GM12891 (cell line): ENCODE data around the gene DUOX2.
"Not testable (repeated sequence)": the region's sequence is repeated elsewhere in the genome, so short reads cannot be mapped to it uniquely, and the experiment has no call there.

Experiments used
- DNase-seq: peaks from one replicate; pipeline ENCODE4 v3.0.0; 2011; ENCODE audit warnings: low spot score; ENCODE audit not compliant: insufficient read length
- FAIRE-seq: peaks from 2 replicates; lab custom pipeline; 2011; peaks lifted over from hg19 to GRCh38; lab: Jason Lieb, UNC
- PAX5 ChIP-seq: IDR thresholded peaks from 2 replicates; pipeline ENCODE4 v1.6.1; 2011; ENCODE audit warnings: low read length, moderate library complexity, mild to moderate bottlenecking; ENCODE audit not compliant: insufficient read depth, severe bottlenecking
- POLR2A ChIP-seq: IDR thresholded peaks from 2 replicates; pipeline ENCODE4 v1.6.1; 2011; ENCODE audit warnings: low read depth, low read length, control low read depth
- POLR2AphosphoS5 ChIP-seq: IDR thresholded peaks from 2 replicates; pipeline ENCODE4 v1.6.1; 2011; ENCODE audit warnings: low read depth, low read length, control low read depth
- POU2F2 ChIP-seq: IDR thresholded peaks from 2 replicates; pipeline ENCODE4 v1.6.1; 2011; ENCODE audit warnings: low read depth, mild to moderate bottlenecking, control low read depth, low read length, moderate library complexity
- SPI1 ChIP-seq: IDR thresholded peaks from 2 replicates; pipeline ENCODE4 v1.6.1; 2011; ENCODE audit warnings: low read depth, low read length, control low read depth
- TAF1 ChIP-seq: IDR thresholded peaks from 2 replicates; pipeline ENCODE4 v1.6.1; 2011; ENCODE audit warnings: low read depth, low read length, control low read depth

DUOX2 gene

DNA sequence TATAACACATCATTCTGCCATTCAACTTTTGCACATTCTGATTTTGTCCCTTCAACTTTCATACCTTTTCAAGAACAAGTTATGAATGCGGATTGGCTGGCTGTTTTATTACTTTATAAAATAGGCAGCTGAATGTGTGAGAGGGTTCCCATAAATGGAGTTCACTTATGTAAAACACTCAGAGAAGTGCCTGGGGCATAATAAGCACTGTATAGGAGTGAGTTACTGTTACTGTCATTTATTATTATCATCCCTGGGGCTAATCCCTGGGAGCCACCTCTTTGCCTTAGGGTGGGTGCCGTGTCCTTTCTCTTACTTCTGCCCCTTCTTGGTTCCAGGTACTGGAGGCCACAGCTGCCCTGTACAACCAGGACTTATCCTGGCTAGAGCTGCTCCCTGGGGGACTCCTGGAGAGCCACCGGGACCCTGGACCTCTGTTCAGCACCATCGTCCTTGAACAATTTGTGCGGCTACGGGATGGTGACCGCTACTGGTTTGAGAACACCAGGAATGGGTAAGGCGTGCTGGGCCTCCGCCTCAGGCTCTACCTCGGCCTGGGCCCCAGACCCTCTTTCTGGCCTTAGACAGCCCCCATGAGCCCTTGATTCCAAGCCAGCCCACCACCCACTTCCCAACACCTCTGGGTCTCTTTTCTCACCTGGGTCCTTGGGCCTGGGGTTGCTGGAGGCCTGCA, 26.7 kb upstream of the DUOX2 start:
- TF ChIP-seq TAF1 (no peak), PAX5 (no peak), SPI1 (no peak), POU2F2 (no peak), POLR2AphosphoS5 (no peak), POLR2A (no peak)
- DNase-seq (no peak), FAIRE-seq (no peak)

DNA sequence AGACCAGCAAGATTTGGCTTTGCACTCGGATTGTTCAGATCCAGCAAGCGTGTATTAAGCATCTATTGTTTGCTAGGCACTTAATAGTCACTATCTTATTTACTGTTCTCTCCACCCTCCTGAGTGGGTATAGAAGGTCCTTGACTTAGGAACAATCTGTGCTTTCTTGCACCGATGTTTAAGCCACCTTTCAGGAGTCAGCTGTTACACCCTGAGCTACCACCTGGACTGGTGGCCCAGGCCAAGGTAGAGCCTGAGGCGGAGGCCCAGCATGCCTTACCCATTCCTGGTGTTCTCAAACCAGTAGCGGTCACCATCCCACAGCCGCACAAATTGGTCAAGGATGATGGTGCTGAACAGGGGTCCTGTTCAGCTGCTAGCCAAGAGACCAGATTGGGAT, 25.8 kb upstream of the DUOX2 start:
- DNase-seq (no peak), FAIRE-seq (no peak)
- TF ChIP-seq SPI1 (no peak), TAF1 (no peak), PAX5 (no peak), POLR2AphosphoS5 (no peak), POU2F2 (no peak), POLR2A (no peak)

DNA sequence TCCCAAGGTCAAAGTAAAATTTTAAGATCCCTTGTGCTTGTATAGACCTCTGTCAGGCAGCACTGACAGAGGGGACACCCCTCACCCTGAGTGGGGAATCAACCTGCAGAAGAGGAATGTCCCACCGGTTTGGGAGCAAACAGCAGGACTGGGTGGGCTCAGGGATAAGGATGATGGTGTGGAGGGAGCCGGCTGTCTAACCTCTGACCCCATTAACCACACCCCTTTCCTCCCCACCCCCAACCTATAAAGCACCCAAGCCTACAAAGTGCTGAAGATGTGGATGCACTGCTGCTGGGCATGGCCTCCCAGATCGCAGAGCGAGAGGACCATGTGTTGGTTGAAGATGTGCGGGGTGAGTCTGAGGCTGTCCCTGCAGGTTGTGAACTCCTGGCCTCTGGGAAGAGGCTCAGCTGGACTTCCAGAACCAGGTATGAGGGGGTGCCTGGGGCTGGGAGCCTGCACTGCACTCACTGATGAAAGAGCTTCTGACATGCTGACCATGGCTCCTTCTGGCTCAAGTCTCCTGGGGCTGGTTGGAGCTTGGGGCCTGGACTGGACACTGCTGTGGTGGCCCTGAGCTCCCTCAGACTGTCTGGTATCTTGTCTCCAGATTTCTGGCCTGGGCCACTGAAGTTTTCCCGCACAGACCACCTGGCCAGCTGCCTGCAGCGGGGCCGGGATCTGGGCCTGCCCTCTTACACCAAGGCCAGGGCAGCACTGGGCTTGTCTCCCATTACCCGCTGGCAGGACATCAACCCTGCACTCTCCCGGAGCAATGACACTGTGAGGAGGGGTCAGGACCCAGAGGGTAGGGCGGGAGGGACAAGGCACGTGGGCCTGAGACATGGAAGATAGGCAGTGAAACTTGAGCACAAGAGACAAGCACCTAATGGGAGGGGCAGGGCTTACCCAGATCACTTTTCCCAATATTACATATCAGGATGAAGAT, 25.1 kb upstream of the DUOX2 start:
- DNase-seq (no peak), FAIRE-seq (no peak)
- no peak for TF ChIP-seq SPI1
- TF ChIP-seq TAF1 = no peak
- no peak for TF ChIP-seq POLR2AphosphoS5
- TF ChIP-seq PAX5 = no peak
- no peak for TF ChIP-seq POLR2A
- no peak for TF ChIP-seq POU2F2

DNA sequence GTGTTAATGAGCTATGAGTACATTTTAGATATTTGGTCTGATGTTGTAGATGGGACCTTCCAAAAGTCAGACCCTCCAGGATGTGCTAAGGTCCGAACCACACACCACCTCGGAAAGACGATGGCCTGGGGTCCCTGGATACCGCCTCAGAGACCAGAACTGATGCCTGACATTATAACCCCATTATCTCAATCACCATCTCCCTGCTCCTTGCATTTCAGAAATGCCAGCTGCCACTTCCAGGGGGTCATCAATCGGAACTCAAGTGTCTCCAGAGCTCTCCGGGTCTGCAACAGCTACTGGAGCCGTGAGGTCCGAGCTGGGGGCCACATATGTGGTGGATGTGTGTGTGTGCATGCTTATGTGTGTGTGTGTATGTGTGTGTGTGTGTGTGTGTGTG, 23.7 kb upstream of the DUOX2 start:
- no peak for FAIRE-seq
- TF ChIP-seq PAX5 (no peak), POLR2A (no peak), POU2F2 (no peak), TAF1 (no peak), SPI1 (no peak), POLR2AphosphoS5 (no peak)

DNA sequence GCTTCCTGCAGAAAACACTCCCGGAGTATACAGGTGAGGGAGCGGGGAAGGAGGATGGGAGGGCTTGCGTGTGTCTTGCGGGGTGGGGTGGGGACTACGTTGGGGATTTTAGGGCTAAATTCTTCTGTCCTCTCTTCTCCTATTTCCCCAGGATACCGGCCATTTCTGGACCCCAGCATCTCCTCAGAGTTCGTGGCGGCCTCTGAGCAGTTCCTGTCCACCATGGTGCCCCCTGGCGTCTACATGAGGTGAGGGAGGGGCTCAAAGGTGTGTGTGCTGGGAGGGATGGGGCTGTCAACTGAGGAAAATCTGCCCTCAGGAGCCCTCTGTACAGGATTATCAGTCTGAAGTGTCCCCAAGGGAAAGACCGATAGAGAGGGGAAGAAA, 22.4 kb upstream of the DUOX2 start:
- DNase-seq (no peak), FAIRE-seq (no peak)
- TF ChIP-seq POU2F2 (no peak), POLR2AphosphoS5 (no peak), POLR2A (no peak), SPI1 (no peak), PAX5 (no peak), TAF1 (no peak)

More for the DNA sequence above, 23.7 kb upstream of the DUOX2 start:
- DNase-seq = no peak

DNA sequence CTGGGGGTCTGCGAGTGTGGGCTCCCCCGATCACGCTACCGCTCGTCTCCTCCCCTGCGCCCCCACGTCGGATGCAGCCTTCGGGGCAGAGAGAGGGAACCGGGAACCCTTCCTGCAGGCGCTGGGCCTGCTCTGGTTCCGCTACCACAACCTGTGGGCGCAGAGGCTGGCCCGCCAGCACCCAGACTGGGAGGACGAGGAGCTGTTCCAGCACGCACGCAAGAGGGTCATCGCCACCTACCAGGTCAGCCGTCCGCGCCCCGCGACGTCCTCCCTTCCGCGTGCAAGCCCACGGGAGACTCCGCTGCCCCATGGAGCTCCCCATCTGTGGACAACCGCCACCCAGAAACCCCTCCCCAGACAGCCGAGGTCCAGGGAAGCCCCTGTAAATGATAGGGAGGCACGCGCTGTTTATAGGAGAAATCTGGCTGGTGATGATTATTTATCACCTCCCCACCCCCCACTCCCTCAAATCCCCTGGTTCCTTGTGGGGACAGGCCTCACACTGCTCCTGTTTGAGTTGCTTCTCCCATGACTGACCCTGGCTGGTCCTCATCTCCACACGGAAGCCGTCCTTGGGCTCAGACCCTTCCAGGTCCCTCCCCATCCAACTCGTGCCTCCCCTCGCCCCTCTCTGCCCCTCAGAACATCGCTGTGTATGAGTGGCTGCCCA, 21.9 kb upstream of the DUOX2 start:
- FAIRE-seq = peak; percentile 62

DNA sequence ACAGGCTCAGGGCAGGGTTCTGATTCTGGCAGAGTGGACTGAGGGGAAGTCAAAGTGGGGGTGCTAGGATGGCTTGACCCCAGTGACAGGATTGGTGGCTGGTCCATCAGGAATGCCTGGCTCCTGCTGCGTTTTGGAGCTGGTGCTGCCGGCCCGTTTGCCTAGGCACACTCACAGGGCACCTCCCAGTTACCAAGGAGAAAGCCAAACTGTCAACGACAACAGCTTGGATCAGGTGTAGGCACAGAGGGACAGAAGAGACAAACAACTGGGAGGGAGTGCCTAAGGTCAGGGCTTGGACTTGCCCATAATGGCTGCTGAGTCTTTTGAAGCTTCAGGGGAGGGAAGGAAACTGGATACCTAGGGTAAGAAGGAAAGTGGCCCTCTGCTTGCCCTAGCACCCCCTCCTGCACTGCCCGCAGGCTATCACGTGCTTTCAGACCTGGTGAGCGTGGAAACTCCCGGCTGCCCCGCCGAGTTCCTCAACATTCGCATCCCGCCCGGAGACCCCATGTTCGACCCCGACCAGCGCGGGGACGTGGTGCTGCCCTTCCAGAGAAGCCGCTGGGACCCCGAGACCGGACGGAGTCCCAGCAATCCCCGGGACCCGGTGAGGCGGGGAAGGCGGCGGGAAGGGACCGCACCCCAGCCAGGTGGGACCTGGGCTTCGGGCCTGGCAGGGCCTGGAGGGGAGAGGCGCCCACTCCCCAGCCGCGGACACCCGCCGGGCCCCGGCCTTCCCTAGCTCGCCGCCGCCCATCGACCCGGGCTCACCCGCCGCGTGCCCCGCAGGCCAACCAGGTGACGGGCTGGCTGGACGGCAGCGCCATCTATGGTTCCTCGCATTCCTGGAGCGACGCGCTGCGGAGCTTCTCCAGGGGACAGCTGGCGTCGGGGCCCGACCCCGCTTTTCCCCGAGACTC, 21.0 kb upstream of the DUOX2 start:
- FAIRE-seq (peak; percentile 52), DNase-seq (no peak)
- no peak for TF ChIP-seq SPI1

More for the DNA sequence above, 21.9 kb upstream of the DUOX2 start:
- not testable (repeated sequence) for DNase-seq

DNA sequence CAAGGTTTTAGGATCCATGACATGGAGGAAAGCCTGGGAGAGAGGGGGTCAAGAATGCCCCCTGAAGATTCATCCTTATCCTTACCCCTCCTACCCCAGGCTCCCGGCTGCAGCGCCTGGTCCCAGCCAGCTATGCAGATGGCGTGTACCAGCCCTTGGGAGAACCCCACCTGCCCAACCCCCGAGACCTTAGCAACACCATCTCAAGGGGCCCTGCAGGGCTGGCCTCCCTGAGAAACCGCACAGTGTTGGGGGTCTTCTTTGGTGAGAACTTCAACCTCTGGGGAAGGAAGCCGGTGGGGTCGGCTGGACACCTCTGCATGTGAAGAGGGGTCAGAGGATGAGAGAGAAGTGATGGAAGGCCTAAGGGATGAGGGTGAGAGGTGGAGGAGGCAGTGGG, 20.1 kb upstream of the DUOX2 start:
- FAIRE-seq (no peak), DNase-seq (no peak)
- no peak for TF ChIP-seq TAF1
- no peak for TF ChIP-seq POU2F2
- TF ChIP-seq PAX5 = no peak
- TF ChIP-seq POLR2A = no peak
- no peak for TF ChIP-seq SPI1
- no peak for TF ChIP-seq POLR2AphosphoS5

DNA sequence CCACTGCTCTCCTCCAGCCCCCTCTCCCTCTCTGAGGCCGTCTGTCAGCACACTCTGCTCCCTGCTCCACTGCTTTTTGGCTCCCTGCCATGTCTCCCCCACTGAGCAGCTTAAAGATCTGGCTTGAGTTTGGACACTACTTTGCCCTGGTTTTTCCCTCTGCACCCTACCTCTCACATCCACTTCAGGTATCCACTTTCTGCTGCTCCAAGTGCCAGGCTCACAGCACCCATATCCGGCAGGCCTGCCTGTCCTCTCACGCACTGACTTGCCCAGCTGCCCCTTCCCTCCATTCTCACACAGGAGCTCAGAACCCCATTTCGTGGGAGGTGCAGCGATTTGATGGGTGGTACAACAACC, 19.6 kb upstream of the DUOX2 start:
- no peak for FAIRE-seq
- DNase-seq = no peak

More for the DNA sequence above, 19.6 kb upstream of the DUOX2 start:
- no peak for TF ChIP-seq TAF1
- no peak for TF ChIP-seq POU2F2
- no peak for TF ChIP-seq SPI1
- TF ChIP-seq POLR2AphosphoS5 = no peak
- TF ChIP-seq POLR2A = no peak
- no peak for TF ChIP-seq PAX5
